Measurements from ENCODE around the gene HDAC1. TPM values are rescaled to one million over a fixed set of nuclear protein-coding genes. Genes with fewer than 3 reads are reported as not detected.

Gene HDAC1
- polyA plus RNA-seq (2011; rRNA removed) (155 and 185 TPM in 2 replicates), polyA minus RNA-seq (2011; rRNA and poly(A)+ RNA removed) (69.8 and 89.1 TPM in 2 replicates)

DNA sequence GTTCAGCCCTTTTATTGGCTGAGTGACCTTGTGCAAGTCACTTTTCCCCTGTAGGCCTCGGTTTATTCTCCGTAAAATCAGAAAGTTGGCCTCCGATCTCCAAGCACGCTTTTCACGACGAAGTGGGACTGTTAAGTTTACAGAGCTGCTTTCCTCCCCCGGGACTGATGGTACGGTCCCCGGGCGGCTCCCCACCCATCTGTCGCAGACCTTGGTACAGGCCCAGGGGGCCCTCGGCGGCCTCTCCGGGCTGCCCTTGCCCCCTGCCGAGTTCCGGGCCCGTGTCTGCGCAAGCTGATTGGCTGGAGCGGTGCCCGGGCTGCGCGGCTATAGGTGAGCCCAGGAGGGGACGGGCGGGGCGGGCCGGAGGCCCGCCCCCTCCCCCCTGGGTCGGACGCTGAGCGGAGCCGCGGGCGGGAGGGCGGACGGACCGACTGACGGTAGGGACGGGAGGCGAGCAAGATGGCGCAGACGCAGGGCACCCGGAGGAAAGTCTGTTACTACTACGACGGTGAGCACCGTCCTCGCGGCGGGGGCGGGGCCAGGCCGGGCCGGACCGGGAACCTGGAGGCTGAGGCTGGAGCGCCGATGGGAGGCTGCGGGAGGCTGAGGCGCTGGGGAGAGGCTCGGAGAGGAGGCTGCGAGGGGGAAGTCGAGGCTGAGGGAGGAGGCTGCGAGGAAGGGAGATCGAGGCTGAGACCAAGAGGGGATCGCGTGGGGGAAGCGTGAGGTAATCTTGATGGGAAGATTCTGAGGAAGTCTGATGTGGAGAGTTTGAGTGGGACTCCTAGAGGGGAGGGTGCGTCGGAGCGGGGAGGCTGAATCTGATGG lies at the start of gene HDAC1:
Gene HDAC1, plus strand, starts transcription at position 376 of the 831 bp plus-strand sequence. Its CDS starts 87 bp downstream, at position 463.
- Histone ChIP-seq H3K27me3 (ENCODE audit: control insufficient read depth, insufficient read depth, low read length) (no peaks in the 10 kb centered on the region), H3K36me3 (ENCODE audit: control insufficient read depth, insufficient read depth, low read length) (no peaks in the 10 kb centered on the region; the same call in 1 of the 2 replicates), H3K4me3 (ENCODE audit: low read depth, low read length) (peak within 1 kb of the TSS; percentile 97)
- DNase-seq (ENCODE audit: low read depth), result peak; percentile 59
- ChIA-PET POLR2A (interaction anchor here (0.6 kb wide), 1 partner anchor 80 kb away, joined by 3 read pairs; no protein-coding TSS in a partner anchor), CTCF (interaction anchor here (0.5 to 1.5 kb wide), 4 partner anchors 24 to 75 kb away, joined by 3 to 5 read pairs (median 4); no protein-coding TSS in a partner anchor)
- TF ChIP-seq, protein P1, sequence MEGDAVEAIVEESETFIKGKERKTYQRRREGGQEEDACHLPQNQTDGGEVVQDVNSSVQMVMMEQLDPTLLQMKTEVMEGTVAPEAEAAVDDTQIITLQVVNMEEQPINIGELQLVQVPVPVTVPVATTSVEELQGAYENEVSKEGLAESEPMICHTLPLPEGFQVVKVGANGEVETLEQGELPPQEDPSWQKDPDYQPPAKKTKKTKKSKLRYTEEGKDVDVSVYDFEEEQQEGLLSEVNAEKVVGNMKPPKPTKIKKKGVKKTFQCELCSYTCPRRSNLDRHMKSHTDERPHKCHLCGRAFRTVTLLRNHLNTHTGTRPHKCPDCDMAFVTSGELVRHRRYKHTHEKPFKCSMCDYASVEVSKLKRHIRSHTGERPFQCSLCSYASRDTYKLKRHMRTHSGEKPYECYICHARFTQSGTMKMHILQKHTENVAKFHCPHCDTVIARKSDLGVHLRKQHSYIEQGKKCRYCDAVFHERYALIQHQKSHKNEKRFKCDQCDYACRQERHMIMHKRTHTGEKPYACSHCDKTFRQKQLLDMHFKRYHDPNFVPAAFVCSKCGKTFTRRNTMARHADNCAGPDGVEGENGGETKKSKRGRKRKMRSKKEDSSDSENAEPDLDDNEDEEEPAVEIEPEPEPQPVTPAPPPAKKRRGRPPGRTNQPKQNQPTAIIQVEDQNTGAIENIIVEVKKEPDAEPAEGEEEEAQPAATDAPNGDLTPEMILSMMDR (IDR thresholded peaks at IDR 0.05; ENCODE audit: insufficient read depth, low read depth, low read length), result no peak

DNA sequence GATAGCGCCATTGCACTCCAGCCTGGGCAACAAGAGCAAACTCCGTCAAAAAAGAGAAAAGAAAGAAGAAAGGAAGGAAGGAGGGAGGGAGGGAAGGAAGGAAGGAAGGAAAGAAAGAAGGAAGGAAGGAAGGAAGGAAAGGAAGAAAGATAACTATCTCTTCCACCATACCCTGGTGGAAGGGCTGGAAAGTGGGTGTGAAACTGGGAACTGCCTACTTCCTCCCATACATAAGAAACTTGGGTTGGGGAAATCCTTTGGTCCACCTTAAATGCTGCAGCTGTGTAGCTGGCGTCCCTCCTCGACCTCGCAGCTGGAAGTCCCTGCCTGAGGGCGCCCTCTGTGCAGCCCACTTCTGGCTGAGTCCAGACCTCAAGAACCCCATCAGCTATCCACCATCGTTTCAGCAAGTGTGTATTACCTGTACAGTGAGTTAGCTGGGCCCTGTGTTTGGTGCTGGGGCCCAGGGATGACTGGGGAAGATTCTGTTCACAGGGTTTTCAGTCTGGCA lies 49.5 kb upstream of the HDAC1 start:
- DNase-seq (ENCODE audit: low read depth), result no peak
- Histone ChIP-seq H3K4me3 (ENCODE audit: low read depth, low read length) (no peak overlapping the region), H3K36me3 (ENCODE audit: control insufficient read depth, insufficient read depth, low read length) (0 out of 2 replicates have a peak, but pooled peaks cover 1% of the 10 kb centered on the region), H3K27me3 (ENCODE audit: control insufficient read depth, insufficient read depth, low read length) (no peaks in the 10 kb centered on the region)
- TF ChIP-seq, protein P1 (IDR thresholded peaks at IDR 0.05; ENCODE audit: insufficient read depth, low read depth, low read length), result no peak
- ChIA-PET POLR2A (interaction anchor here (0.6 kb wide), 1 partner anchor 32 kb away, joined by 15 read pairs; no protein-coding TSS in a partner anchor), CTCF (interaction anchor here (4.3 kb wide), 1 partner anchor 27 kb away, joined by 23 read pairs; no protein-coding TSS in a partner anchor)

GRCh38 chr1:32246888-32247273 lies 45.0 kb upstream of the HDAC1 start, which contains the start of gene FAM167B:
TSS of gene FAM167B (plus strand) at chr1:32247222. CDS start at chr1:32247422, 200 bp downstream.
- CTCF ChIA-PET, result interaction anchor here (0.6 to 3.9 kb wide), 7 partner anchors 11 to 106 kb away, joined by 3 to 35 read pairs (median 3); no protein-coding TSS in a partner anchor
- POLR2A ChIA-PET, result interaction anchor here (0.8 kb wide), 1 partner anchor 31 kb away, joined by 6 read pairs; no protein-coding TSS in a partner anchor
- DNase-seq (ENCODE audit: low read depth), result peak; percentile 84
- H3K36me3 ChIP-seq (ENCODE audit: control insufficient read depth, insufficient read depth, low read length), result no peaks in the 10 kb centered on the region
- TF ChIP-seq, protein P1 (IDR thresholded peaks at IDR 0.05; ENCODE audit: insufficient read depth, low read depth, low read length), result no peak
- no peaks in the 10 kb centered on the region for H3K27me3 ChIP-seq (ENCODE audit: control insufficient read depth, insufficient read depth, low read length)
- H3K4me3 ChIP-seq (ENCODE audit: low read depth, low read length), result no peak within 1 kb of the TSS

DNA sequence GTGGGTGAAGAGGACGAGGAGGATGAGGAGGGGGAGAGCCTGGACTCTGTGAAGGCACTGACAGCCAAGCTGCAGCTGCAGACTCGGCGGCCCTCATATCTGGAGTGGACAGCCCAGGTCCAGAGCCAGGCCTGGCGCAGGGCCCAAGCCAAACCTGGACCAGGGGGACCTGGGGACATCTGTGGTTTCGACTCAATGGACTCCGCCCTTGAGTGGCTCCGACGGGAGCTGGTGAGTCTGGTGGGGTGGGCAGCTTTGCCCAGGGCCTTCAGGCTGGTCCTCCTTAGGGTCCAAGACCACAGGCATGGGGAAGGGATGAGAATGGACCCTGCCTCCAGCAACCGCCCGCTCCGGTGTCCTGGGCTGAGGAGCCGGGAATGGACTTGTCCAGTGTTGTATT lies 44.4 kb upstream of the HDAC1 start:
- POLR2A ChIA-PET, result interaction anchor here (0.6 kb wide), 1 partner anchor 23 kb away, joined by 3 read pairs; no protein-coding TSS in a partner anchor
- H3K4me3 ChIP-seq (ENCODE audit: low read depth, low read length), result no peak overlapping the region
- H3K27me3 ChIP-seq (ENCODE audit: control insufficient read depth, insufficient read depth, low read length), result no peaks in the 10 kb centered on the region
- no peaks in the 10 kb centered on the region for H3K36me3 ChIP-seq (ENCODE audit: control insufficient read depth, insufficient read depth, low read length)
- CTCF ChIA-PET, result interaction anchor here (0.6 to 3.9 kb wide), 14 partner anchors 8 to 97 kb away, joined by 3 to 35 read pairs (median 3); no protein-coding TSS in a partner anchor
- DNase-seq (ENCODE audit: low read depth), result no peak
- TF ChIP-seq, protein P1 (IDR thresholded peaks at IDR 0.05; ENCODE audit: insufficient read depth, low read depth, low read length), result no peak
